Mesothelial cell of epicardium (in vitro differentiated cells): ENCODE measurements around the gene SIVA1. TPM values are rescaled to one million over a fixed set of nuclear protein-coding genes. Genes with fewer than 3 reads are reported as not detected.

ENCODE experiments used
- DNase-seq, 2 experiments: peaks; one replicate each; pipeline ENCODE4 v3.0.0; 2021; ENCODE audit warnings: low spot score in 2 of 2; ENCODE audit not compliant: unreplicated experiment in 2 of 2
- H3K27ac Mint-ChIP-seq: 2 replicates; pipeline ENCODE4 v1.8.0; 2021; ENCODE audit warnings: mixed read lengths
- H3K27me3 Mint-ChIP-seq: 2 replicates; pipeline ENCODE4 v1.8.0; 2021; ENCODE audit warnings: low read depth, mixed read lengths
- H3K36me3 Mint-ChIP-seq: 2 replicates; pipeline ENCODE4 v1.8.0; 2021; ENCODE audit warnings: mixed read lengths
- H3K4me1 Mint-ChIP-seq: 2 replicates; pipeline ENCODE4 v1.8.0; 2021; ENCODE audit warnings: mixed read lengths
- H3K4me3 Mint-ChIP-seq: 2 replicates; pipeline ENCODE4 v1.8.0; 2021; ENCODE audit warnings: mild to moderate bottlenecking, moderate library complexity, mixed read lengths
- H3K9me3 Mint-ChIP-seq: 2 replicates; pipeline ENCODE4 v1.8.0; 2021; ENCODE audit warnings: mixed read lengths
- total RNA-seq: library from RNA; stranded (reverse); gene quantifications from 3 replicates; pipeline ENCODE4 v1.2.1, GENCODE V29; 2021
- TF ChIP-seq, protein P1 (sequence below): fragments of 200-600 bp; sonication (generic); IDR thresholded peaks from one replicate; pipeline ENCODE4 v1.5.0; 2021; ENCODE audit warnings: antibody characterized with exemption; ENCODE audit not compliant: unreplicated experiment

SIVA1 gene
- total RNA-seq, 1 donor from 2014 or later = 70.9 TPM

DNA sequence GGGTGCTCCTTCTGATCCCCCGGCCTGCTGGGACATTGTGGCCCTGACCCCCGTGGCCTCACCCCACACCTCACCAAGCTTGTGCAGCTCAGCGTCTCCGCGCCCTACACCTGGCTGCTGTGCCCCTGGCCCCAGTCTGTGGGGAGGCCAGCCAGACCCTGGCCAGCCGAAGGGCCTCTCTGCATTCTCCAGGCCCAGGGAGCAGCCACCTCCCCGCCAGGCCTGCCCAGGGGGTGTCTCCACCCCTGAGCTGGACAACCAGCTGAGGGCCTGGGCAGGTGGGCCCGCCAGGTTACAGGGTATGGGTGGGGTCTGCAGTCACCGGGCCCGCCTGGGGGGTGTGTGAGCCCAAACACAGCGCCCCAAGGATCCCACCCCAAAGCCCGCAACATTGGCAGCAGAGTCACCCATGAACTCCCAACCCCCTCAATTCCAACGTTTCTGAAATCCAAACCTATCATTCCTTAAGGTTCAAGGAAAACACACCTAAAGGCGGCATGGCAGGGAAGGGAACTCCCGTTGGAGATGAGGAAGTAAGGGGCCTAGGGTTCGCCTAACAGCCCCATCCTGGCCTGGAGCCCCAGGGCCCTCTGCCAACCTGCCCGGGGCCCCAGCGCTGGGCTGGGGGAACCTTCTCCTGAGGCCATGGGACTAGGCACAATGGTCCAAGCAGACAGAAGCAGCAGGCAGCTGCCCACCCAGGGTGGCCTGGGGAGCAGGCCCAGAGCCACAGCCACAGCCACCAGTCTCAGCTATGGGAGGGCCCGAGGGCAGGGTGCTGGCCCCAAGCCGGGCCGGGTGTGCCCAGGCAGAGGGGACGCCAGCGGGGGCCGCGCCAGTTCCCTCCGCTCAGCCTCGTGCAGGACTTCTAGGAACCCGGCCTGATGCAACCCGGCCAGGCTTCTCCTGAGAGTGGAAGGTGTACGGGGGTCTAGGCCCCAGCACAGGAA is 34.1 kb downstream of the SIVA1 start:
- no peak for DNase-seq
- no peaks in the 10 kb centered on the region for H3K36me3 Mint-ChIP-seq
- H3K27ac Mint-ChIP-seq = no peak overlapping the region
- no peaks in the 10 kb centered on the region for H3K27me3 Mint-ChIP-seq
- H3K4me3 Mint-ChIP-seq = no peak overlapping the region
- TF ChIP-seq, protein P1, sequence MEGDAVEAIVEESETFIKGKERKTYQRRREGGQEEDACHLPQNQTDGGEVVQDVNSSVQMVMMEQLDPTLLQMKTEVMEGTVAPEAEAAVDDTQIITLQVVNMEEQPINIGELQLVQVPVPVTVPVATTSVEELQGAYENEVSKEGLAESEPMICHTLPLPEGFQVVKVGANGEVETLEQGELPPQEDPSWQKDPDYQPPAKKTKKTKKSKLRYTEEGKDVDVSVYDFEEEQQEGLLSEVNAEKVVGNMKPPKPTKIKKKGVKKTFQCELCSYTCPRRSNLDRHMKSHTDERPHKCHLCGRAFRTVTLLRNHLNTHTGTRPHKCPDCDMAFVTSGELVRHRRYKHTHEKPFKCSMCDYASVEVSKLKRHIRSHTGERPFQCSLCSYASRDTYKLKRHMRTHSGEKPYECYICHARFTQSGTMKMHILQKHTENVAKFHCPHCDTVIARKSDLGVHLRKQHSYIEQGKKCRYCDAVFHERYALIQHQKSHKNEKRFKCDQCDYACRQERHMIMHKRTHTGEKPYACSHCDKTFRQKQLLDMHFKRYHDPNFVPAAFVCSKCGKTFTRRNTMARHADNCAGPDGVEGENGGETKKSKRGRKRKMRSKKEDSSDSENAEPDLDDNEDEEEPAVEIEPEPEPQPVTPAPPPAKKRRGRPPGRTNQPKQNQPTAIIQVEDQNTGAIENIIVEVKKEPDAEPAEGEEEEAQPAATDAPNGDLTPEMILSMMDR = no peak
- no peaks in the 10 kb centered on the region for H3K9me3 Mint-ChIP-seq
- H3K4me1 Mint-ChIP-seq = no peaks in the 10 kb centered on the region

DNA sequence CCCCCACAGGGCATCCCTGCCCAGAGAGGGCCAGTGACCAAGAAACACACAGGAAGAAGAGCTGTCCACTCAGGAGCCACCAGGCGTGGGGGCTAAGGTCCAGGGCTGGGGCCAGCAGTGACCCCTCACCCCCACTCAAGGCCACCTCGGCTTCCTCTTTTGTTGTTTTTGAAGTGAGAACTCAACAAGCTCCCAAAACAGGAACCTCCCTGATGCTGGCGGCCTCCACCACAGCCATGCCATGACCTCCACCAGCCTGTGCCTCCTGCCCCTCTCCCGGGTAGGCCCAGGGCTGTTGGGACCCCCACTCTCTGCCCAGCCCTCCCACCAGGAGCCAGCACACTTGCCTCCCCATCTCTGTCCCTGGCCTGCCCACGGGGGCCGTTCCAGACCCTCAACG is 34.8 kb downstream of the SIVA1 start:
- TF ChIP-seq, protein P1 = no peak
- H3K27me3 Mint-ChIP-seq = no peaks in the 10 kb centered on the region
- no peaks in the 10 kb centered on the region for H3K9me3 Mint-ChIP-seq
- H3K4me3 Mint-ChIP-seq = no peak overlapping the region
- no peak overlapping the region for H3K27ac Mint-ChIP-seq
- no peak for DNase-seq
- peaks cover 1% of the 10 kb centered on the region for H3K4me1 Mint-ChIP-seq
- H3K36me3 Mint-ChIP-seq = no peaks in the 10 kb centered on the region

DNA sequence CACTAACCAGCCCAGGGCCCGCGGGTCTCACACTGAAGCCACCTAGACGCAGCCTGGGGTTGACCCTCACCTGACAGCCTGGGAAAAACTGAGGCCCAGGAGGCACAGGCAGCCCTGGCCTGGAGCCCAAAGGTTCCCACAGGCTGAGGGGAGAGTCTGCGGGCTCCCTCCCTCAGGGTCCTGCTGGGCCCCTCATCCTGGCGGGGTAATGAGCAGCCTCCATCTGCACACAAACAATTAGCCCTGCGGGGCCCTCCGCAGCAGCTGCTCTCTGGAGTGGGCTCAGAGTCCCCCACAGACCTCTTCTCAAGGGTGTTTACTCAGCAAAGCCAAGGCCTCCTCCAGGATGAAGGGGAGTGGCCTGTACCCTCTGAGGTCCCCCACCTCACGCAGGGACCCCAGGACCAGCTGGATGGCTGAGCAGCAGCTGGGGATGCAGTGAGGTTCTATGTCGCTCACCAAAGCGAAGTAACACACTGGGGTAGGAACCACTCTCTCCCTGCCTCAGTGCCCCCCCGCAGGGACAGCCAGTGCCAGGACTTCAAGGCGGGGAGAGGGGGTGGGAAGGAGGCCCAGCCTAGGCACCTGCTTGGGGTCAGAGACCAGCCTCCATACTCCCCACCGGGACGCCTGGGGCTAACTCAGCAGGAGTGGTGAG is 35.3 kb downstream of the SIVA1 start:
- DNase-seq = no peak
- Mint-ChIP-seq H3K27me3 (no peaks in the 10 kb centered on the region), H3K36me3 (no peaks in the 10 kb centered on the region), H3K27ac (no peak overlapping the region), H3K4me1 (peaks cover 7% of the 10 kb centered on the region), H3K4me3 (no peak overlapping the region), H3K9me3 (no peaks in the 10 kb centered on the region)
- TF ChIP-seq, protein P1 = no peak

DNA sequence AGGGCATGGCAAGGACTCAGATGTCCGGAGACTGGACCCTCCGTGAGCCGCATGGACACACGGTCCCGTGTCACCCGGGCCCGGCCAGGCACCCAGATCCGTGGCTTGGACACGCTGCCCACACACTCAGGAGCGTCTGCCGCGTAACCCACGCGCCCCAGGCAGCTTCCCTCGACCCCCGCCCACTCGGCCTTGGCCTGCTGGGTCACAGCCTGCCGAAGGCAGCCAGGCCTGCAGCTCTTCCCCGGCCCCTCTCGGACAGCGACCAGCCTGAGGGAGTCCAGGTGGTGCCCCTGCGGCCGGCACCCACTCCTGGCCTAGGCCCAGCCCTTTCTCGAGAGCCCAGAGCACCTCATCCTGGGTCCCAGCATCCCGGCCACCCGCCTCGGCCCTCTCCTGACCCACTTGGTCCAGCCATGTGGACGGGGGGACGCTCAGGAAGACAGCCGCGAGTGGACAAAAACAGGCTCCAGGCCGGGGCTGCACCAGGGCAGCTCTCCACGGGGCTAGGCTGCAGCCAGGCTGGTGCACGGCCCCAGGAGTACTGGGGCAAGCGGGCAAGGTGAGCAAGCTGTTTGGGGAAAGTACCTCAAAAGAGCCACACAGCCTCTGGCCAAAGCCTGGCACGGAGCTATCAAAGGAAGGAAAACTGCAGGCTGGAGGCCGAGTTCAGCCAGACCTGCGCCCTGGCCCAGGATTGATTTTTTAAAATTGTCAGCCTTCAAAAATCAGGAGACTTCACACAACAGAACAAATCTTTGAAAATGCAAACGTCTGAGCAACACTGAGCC is 36.1 kb downstream of the SIVA1 start:
- no peaks in the 10 kb centered on the region for H3K9me3 Mint-ChIP-seq
- H3K4me3 Mint-ChIP-seq = no peak overlapping the region
- peaks cover 14% of the 10 kb centered on the region for H3K4me1 Mint-ChIP-seq
- no peaks in the 10 kb centered on the region for H3K36me3 Mint-ChIP-seq
- H3K27ac Mint-ChIP-seq = no peak overlapping the region
- TF ChIP-seq, protein P1 = no peak
- H3K27me3 Mint-ChIP-seq = no peaks in the 10 kb centered on the region
- DNase-seq = no peak

DNA sequence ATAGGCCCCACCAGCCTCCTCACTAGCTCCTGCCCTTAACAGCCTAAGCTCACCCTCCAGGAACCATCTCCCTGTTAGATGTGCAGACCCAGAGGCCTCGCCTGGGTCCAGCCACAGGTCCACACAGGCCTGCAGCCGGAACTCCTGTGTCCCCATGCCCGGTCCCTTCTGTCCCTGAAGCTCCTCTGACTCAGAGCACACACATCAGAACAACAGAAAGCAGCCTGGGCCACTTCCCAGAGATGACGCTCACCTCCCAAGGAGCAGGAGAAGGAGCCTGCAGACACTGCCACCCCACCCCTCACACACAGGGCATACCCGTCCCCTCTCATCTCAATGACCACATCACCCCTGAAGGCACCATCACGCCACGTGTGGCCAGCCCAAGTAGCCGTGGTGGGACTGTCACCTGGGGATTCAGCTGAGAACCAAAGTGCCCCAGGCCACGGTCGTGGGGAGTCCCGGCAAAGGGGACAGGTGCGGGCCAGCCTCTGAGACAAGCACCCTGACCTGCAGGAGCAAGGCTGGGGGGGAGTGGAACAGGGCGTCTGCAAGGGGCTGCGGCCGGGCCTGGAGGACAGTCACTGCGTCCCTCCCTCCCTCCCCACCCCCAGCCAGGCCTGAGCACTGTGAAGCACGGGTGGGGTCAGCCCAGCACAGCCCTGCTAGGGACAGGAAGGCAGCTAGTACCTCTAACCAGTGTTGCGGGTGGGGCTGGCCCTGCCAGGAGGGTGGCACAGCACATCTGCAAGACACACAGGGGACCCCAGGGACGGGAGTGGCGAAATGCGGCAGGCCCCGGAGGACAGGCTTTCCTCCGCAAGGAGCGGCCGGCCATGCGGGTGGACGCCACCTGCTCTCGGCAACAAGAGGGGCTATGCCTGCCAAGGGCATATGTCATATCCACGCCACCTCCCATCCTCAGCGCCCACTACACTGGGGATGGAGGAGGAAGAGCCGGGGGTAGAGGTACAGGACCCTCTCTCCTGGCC is 37.1 kb downstream of the SIVA1 start:
- Mint-ChIP-seq H3K9me3 (no peaks in the 10 kb centered on the region), H3K27me3 (no peaks in the 10 kb centered on the region), H3K4me1 (peaks cover 20% of the 10 kb centered on the region), H3K27ac (no peak overlapping the region), H3K4me3 (no peak overlapping the region), H3K36me3 (no peaks in the 10 kb centered on the region)
- TF ChIP-seq, protein P1 = no peak
- no peak for DNase-seq
